NAMALWA (cell line): Measurements from ENCODE around the gene SH3GLB1.
"Not testable (repeated sequence)": the region's sequence is repeated elsewhere in the genome, so short reads cannot be mapped to it uniquely, and the experiment has no call there.

Experiments
- DNase-seq: peaks from one replicate; pipeline ENCODE4 v3.0.0-alpha.2; 2015; ENCODE audit warnings: low spot score

Gene SH3GLB1

GRCh38 chr1:86704458-86704971 lies at the start of gene SH3GLB1:
Gene SH3GLB1 (plus strand): TSS chr1:86704576. CDS start chr1:86704900, 324 bp downstream.
- DNase-seq: peak; percentile 92

DNA sequence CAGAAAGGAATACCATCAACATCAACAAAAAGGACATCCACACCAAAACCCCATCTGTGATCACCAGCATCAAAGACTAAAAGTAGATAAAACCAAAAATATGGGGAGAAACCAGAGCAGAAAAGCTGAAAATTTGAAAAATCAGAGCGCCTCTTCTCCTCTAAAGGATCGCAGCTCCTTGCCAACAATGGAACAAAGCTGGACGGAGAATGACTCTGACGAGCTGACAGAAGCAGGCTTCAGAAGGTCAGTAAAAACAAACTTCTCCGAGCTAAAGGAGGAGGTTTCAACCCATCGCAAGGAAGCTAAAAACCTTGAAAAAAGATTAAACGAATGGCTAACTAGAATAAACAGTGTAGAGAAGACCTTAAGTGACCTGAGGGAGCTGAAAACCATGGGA lies 46.0 kb upstream of the SH3GLB1 start:
- DNase-seq: not testable (repeated sequence)

- no peak for DNase-seq
Observed at GRCh38 chr1:86666368-86666767, 38.0 kb upstream of the SH3GLB1 start.

- peak; percentile 30 for DNase-seq
Observed at GRCh38 chr1:86687595-86687994, 16.8 kb upstream of the SH3GLB1 start.

DNA sequence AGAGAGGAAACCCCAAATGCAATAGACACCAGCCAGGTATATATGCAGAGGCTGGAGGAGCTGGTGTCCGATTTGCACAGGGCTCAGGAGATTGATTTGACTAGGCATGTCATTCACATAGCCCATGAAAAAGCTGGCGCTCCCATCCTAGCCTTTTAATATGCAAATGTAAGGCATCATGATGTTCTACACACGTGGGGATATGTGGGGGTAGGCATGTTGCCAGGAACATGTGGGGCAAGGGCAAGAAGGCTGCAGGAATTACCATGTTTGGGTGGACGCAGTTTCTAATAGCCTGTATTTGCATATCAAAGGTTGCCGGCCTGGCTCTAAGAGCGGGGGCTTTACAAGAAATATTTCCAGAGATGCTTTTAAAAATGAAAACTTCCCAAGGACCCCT lies 11.7 kb upstream of the SH3GLB1 start:
- DNase-seq: no peak

- no peak for DNase-seq
Observed at GRCh38 chr1:86695400-86695799, 9.0 kb upstream of the SH3GLB1 start.

DNA sequence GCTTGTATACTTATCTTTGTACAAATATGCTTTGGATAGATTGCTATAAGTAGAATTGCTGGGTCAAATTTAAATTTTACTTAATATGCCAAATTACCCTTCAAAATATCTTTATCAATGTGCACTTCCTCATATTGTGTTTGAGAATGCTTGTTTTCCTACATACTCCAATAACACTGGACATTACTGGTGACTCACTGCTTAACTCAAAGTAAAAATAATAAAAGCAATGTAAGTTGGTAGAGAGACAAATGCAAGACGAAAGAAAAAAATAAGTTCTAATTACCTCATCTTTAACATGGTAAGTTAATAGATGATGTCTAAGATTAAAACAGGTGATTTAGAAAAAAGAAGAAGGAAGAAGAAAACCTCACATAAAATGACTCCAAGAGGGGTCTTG lies 7.9 kb upstream of the SH3GLB1 start:
- no peak for DNase-seq

- no peak for DNase-seq
Observed at GRCh38 chr1:86699186-86699585, 5.2 kb upstream of the SH3GLB1 start.

GRCh38 chr1:86701731-86702130 lies 2.6 kb upstream of the SH3GLB1 start:
- no peak for DNase-seq

- DNase-seq: not testable (repeated sequence)
Observed at GRCh38 chr1:86702954-86703494, 1.4 kb upstream of the SH3GLB1 start.

DNA sequence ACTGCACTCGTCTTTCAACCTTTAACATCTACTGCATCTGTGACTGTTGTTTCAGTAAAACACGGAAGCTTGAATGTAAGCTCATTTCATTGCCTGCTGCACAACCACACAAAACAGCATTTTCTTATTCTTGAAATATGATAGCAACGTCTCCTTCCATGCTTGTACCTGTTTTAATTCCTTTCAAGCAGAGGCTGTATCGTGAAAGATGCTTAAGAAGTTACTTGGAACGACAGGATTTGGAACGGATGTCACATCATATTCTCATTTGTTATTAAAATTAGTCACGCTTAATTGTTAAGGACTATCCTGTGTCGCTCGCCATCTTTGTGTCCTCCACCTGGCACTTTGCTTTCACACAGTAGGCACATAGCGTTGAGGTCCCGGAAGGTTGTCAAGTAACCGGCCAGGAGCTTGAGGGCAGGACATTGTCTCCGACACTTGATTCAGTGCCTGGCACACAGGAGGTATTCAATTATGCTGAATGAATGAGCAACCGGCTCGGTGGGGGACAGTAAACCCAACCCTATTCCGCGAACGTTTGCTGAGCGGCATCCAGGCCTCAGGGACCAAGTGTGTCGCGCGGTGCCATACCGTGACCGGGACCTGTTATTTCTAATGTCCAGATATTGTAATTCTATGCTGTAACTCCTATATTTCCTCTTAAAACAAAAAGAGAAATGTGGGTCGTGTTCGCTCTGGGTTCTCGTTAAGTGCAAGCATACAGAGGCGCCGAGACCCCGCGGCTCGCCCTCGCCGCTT lies 499 bp upstream of the SH3GLB1 start:
- peak; percentile 79 for DNase-seq

DNA sequence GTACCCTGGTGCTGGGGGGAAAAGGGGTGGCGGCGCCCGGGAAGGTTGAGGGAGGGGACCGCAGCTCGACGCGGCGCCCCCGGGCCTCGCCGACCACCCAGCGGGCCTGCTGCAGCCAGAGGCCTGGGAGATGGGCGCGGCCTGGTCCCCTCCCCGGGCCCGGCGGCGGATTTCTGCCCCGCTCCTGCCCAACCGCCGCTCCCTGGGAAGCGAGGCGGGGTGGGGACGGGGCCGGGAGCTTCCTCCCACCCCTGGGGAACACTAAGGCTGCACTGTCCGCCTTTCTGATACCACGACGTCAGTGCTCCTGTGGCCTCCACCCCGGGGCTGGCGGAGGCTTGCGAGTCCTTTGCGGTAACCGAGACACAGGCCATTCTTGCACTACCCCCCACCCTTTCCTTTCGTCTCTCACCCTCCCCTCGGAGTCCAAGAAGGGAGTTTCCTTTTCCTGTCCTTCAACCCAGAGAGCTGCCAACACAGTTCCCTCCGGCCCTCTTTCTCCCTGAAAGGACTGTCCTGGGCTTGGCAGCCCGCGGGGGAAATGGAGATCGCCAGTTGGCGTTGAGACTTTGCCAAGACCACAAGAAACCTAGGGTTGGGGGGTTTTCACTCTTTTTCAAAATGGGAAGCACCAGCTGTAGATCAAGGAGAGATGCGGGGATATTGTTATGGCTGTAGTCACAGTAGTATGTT lies 742 bp downstream of the SH3GLB1 start:
- peak; percentile 59 for DNase-seq

DNA sequence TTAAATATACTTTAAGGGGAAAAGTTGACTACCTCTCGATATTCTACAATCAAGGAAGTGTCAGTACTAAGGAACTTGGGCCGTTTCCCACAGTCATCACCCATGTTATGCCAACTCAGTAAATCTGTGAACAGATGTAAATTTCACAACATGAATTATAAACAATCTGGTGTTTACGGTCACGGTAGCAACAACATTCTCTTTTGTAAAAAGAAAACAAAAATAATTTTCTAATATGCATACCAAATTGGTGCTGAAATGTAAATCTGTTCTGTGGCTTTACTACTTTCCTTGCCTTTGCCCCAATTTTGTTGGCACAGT lies 1.2 kb downstream of the SH3GLB1 start:
- DNase-seq: no peak

DNA sequence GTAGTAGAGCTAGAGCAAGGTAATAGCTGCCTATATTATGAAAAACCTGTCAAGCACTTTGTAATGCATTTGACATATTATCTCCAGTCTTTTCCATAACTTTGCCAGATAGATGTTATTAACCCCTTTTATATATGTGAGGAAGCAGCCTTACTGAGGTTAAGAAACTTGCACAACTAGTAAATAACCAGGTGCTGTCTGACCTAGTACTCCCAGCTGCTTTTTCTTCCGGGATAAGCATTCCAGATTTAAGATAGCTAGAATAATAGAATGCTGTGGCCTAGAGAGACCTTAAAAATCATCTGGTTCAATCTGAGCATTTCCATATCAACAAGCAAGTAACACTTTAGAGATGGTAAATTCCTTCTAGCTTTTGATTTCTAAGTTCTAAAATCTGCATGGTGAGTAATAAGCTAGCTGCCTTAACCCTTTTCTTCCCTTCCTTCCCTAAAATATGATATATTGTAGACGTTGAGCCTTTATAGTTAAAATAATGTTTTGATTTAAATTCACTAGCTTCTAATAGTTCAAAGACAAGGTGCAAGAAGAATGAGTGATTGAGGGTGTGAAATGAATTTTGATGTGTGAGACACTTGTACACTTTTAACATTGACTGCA lies 1.8 kb downstream of the SH3GLB1 start:
- peak; percentile 24 for DNase-seq

GRCh38 chr1:86708920-86709319 lies 4.5 kb downstream of the SH3GLB1 start:
- DNase-seq: no peak

- DNase-seq: no peak
Observed at GRCh38 chr1:86712088-86712860, 7.9 kb downstream of the SH3GLB1 start.

GRCh38 chr1:86713477-86713876 lies 9.1 kb downstream of the SH3GLB1 start:
- DNase-seq: no peak

DNA sequence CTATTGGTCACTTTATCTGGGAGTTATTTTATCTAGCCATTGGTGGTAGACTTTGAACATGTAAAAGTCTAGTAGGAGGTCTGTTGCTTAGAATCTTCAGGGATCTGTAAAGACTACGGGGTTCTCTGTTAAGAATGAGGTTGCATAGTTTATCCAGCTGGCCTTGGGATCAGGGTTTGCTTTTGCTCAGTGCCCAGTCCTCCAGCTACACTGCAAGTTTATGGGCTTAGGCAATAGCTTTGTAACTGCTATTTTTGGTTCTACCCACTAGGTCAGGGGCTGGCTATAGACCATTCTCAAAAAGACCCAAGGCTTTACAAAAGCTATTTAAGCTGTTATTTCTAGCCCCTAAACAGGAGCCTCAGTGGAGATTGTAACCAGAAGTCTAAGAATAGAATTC lies 9.8 kb downstream of the SH3GLB1 start:
- no peak for DNase-seq

DNA sequence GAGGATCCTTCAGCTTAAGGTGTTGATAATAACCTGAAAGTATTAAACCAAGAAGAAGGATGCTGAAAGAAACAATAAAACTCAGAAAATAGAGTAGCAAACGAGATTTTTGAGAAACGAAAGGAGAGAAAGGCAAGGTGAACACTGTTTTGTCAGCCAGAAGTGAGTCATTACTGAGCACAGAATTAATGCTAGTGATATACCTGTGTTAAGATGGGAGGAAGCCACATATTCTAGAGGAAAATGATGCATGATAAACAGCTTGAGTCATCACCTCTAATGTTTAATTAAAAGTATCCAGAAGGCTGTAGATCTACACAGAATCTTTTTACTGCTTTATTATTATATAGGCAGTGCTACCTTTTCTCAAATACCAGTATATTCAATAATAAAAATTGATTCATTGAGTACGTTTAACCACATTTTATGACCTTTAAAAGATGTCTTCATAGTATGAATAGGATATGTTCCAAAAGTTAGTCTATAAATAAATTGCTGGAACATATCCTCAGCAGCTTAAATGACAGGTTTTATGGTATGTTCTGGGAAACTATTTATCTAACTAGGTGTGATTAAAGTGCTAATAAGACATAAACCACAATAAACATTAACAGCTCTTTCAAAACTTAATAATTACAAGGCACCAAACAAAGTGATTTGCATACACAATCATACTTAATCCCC lies 10.3 kb downstream of the SH3GLB1 start:
- no peak for DNase-seq

- DNase-seq: no peak
Observed at GRCh38 chr1:86718786-86719185, 14.4 kb downstream of the SH3GLB1 start.

DNA sequence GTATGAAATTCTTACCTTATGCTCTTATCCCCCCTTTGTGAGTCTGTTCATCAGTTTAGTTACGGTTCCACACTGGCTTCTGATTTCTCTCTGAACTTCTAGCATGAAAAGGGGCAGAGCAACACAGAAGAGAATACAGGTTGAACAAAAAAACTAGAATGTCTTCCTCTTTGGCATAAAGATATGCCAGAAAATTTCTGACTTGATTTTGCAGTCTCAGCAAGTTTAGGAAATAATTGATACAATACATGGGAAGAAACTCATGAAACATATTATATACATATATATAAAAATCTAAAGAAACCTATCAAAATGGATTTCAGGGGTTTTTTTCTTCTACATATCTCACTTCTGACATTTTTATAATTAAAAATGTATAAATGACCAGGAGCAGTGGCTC lies 27.0 kb downstream of the SH3GLB1 start:
- no peak for DNase-seq
